ENCODE measurements around the gene NPPC. TPM values are rescaled to one million over a fixed set of nuclear protein-coding genes. Genes with fewer than 3 reads are reported as not detected.

NPPC gene
- total RNA-seq, 1 donor from 2014 or later: not detected

GRCh38 chr2:231926761-231927565, 767 bp upstream of the NPPC start:
- DNase-seq (ENCODE audit: low read depth): no peak
- TF ChIP-seq CTCF (conservative IDR thresholded peaks at IDR 0.05; ENCODE audit: low read depth, low read length): peak; percentile 19
- H3K4me3 ChIP-seq (ENCODE audit: low read depth, low read length): peak overlapping the region; percentile 46

GRCh38 chr2:231925303-231926179, 655 bp downstream of the NPPC start:
- peak; percentile 68 for TF ChIP-seq CTCF (conservative IDR thresholded peaks at IDR 0.05; ENCODE audit: low read depth, low read length)
- no peak for DNase-seq (ENCODE audit: low read depth)
- peak overlapping the region; percentile 46 for H3K4me3 ChIP-seq (ENCODE audit: low read depth, low read length)

- no peak for TF ChIP-seq CTCF (conservative IDR thresholded peaks at IDR 0.05; ENCODE audit: low read depth, low read length)
- no peak overlapping the region for H3K4me3 ChIP-seq (ENCODE audit: low read depth, low read length)
- no peak for DNase-seq (ENCODE audit: low read depth)
These were observed 1.3 kb downstream of the NPPC start for GRCh38 chr2:231924889-231925275.

DNA sequence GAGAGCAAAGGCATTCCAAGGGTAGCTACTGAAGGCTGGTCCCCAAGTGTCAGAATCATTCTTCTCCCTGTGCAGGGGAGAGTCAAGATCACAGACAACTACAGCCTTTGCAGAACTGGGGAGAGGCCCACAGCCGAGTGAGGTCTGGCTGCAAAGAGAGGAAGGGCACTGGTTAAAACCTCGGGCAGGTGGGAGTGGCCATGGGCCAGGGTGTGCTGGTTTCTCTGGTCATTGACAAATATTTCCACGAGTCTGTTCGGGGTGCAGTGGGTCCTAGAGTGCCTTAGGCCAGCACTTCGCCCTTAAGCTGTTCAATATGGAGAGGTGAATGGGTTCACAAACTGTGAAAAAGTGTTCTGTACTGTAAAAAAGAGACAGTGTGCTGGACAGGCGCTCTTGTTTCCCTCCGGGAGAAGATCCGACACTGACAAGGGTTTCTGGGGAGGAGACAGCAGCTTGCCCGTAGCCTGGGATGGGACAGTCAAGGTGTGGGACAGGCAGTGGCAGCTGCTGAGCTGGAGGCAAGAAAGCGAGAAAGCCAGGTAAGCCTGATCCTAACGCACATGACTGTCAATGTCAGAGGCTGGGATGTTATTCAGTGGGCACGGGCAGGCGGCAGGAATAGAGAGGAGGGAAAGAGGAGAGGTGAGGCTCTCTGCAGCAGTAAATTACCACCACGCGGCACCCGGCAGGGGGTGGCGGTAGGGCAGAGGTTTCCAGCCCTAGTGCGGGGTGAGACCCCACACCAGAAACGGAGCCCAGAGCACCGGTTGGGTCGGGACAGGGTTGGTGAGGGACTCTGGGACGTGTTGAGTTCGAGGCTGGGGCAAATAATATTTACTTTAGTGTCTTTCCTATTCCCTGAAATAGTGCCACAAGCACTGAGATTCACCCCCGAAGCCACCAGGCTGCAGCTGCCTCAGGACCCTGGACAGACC, 2.0 kb downstream of the NPPC start:
- no peak for DNase-seq (ENCODE audit: low read depth)

DNA sequence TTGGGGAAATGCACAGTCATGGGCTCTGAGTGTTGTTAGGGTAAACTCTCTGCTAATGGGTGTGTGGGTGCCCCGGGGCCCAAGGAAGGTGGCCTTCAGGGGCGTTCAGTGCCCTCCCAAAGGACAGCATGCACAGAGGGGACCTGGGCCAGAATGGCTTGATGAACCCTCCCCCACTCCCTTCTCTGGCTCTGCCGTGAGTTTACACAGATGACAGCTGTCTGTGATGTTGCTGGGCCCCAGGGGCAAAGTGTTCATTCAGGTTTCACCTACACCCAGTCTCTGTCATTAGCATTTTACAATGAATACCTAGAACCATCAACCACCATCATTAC, 3.2 kb downstream of the NPPC start:
- H3K4me3 ChIP-seq (ENCODE audit: low read depth, low read length): no peak overlapping the region
- no peak for DNase-seq (ENCODE audit: low read depth)
- no peak for TF ChIP-seq CTCF (conservative IDR thresholded peaks at IDR 0.05; ENCODE audit: low read depth, low read length)

More for the DNA sequence above, 2.0 kb downstream of the NPPC start:
- no peak for TF ChIP-seq CTCF (conservative IDR thresholded peaks at IDR 0.05; ENCODE audit: low read depth, low read length)
- no peak overlapping the region for H3K4me3 ChIP-seq (ENCODE audit: low read depth, low read length)

DNA sequence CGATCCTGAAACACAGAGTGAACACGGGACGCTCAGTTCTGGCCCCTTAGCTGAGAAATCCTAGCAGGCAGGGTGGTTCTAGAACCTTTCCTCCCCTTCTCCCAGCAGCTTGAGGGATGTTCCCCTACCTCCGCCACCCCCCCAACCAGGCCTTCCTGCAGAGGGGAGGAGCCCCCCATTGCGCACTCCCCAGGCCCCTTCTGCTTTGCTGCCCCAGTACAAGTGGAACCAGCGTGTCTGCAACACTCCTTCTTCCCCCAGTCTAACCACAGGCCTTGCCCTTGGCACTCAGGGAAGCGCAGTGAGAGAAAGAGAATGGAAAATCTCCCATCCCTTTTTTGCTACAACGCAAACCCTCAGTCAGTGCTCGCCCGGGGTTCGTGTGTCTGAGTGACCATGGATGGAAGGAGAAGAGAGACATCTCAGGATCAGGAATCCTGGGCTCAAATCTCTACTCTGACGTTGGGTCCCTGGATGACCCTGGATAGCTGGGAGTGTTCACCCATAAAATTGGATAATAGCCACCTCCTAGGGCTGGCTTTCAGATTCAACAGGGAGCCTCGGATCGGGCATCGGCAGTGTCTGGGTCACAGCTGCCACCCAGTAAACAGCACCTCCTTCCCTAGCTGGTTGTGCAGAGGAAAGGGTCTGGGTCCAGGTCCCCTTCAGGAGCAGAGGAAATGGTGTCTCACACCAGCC, 3.7 kb downstream of the NPPC start:
- H3K4me3 ChIP-seq (ENCODE audit: low read depth, low read length): no peak overlapping the region
- TF ChIP-seq CTCF (conservative IDR thresholded peaks at IDR 0.05; ENCODE audit: low read depth, low read length): no peak
- DNase-seq (ENCODE audit: low read depth): no peak

Measured in epithelial cell of proximal tubule (primary cell).